SK-N-SH treated with all-trans-retinoic acid at 6 μM for 48 hours (cell line): Measurements from ENCODE around the gene NANP.
"Not testable (repeated sequence)": the region's sequence is repeated elsewhere in the genome, so short reads cannot be mapped to it uniquely, and the experiment has no call there.

Experiments used
- ATAC-seq: fragments of 200-7000 bp; cut with Tn5 transposase; 3 replicates; pipeline ENCODE4 v1.9.1; 2020; ENCODE audit warnings: mild to moderate bottlenecking, moderate library complexity
- ARNTL ChIP-seq: fragments of 450-650 bp; formaldehyde crosslinking; IDR thresholded peaks from 2 replicates; pipeline ENCODE4 v1.5.0; 2020; ENCODE audit warnings: low read depth, mild to moderate bottlenecking, moderate library complexity, borderline replicate concordance
- BACH2 ChIP-seq: fragments of 250-450 bp; sonication (Bioruptor Pico); IDR thresholded peaks from 2 replicates; pipeline ENCODE4 v1.9.0; 2021; ENCODE audit warnings: mild to moderate bottlenecking, borderline replicate concordance
- CSDC2 ChIP-seq: fragments of 250-450 bp; sonication (Bioruptor Pico); IDR thresholded peaks from 2 replicates; pipeline ENCODE4 v1.5.0; 2020; ENCODE audit warnings: mild to moderate bottlenecking, moderate library complexity
- ESRRG ChIP-seq: fragments of 250-450 bp; sonication (Bioruptor Pico); IDR thresholded peaks from 2 replicates; pipeline ENCODE4 v1.6.1; 2021; ENCODE audit warnings: mild to moderate bottlenecking
- GLIS3 ChIP-seq: fragments of 250-450 bp; sonication (Bioruptor Pico); IDR thresholded peaks from 2 replicates; pipeline ENCODE4 v1.5.0; 2020; ENCODE audit warnings: mild to moderate bottlenecking, moderate library complexity
- ISL1 ChIP-seq: fragments of 250-450 bp; sonication (Bioruptor Pico); IDR thresholded peaks from 2 replicates; pipeline ENCODE4 v2.1.2; 2022; ENCODE audit warnings: mild to moderate bottlenecking, moderate library complexity
- OSR1 ChIP-seq: fragments of 250-450 bp; sonication (Bioruptor Pico); IDR thresholded peaks from 2 replicates; pipeline ENCODE4 v1.8.0; 2022; ENCODE audit warnings: moderate library complexity, mild to moderate bottlenecking, inconsistent platforms
- PPARA ChIP-seq: fragments of 250-450 bp; sonication (Bioruptor Pico); IDR thresholded peaks from 2 replicates; pipeline ENCODE4 v1.5.0; 2020; ENCODE audit warnings: mild to moderate bottlenecking, borderline replicate concordance
- RARB ChIP-seq: fragments of 250-450 bp; sonication (Bioruptor Pico); IDR thresholded peaks from 2 replicates; pipeline ENCODE4 v1.8.0; 2021; ENCODE audit warnings: mild to moderate bottlenecking, moderate library complexity
- SNAI2 ChIP-seq: fragments of 250-450 bp; sonication (Bioruptor Pico); IDR thresholded peaks from 2 replicates; pipeline ENCODE4 v1.5.0; 2020; ENCODE audit warnings: mild to moderate bottlenecking, moderate library complexity
- TCF4 ChIP-seq: fragments of 250-450 bp; sonication (Bioruptor Pico); IDR thresholded peaks from 2 replicates; pipeline ENCODE4 v1.8.0; 2021; ENCODE audit warnings: mild to moderate bottlenecking, moderate library complexity, borderline replicate concordance
- TOX ChIP-seq: fragments of 250-450 bp; sonication (Bioruptor Pico); IDR thresholded peaks from 2 replicates; pipeline ENCODE4 v1.8.0; 2021; ENCODE audit warnings: mild to moderate bottlenecking, moderate library complexity, borderline replicate concordance
- ZC3H10 ChIP-seq: fragments of 250-450 bp; sonication (Bioruptor Pico); IDR thresholded peaks from 2 replicates; pipeline ENCODE4 v1.5.1; 2021; ENCODE audit warnings: mild to moderate bottlenecking, moderate library complexity
- ZFP3 ChIP-seq: fragments of 250-450 bp; sonication (Bioruptor Pico); IDR thresholded peaks from 2 replicates; pipeline ENCODE4 v1.5.0; 2020; ENCODE audit warnings: mild to moderate bottlenecking, moderate library complexity
- ZFP30 ChIP-seq: fragments of 450-650 bp; formaldehyde crosslinking; IDR thresholded peaks from 2 replicates; pipeline ENCODE4 v1.5.0; 2022; ENCODE audit warnings: mild to moderate bottlenecking, moderate library complexity
- ZNF565 ChIP-seq: fragments of 450-650 bp; formaldehyde crosslinking; conservative IDR thresholded peaks from 2 replicates; pipeline ENCODE4 v1.5.0; 2020; ENCODE audit warnings: low read depth, mild to moderate bottlenecking, moderate library complexity
- ZNF70 ChIP-seq: fragments of 450-650 bp; formaldehyde crosslinking; IDR thresholded peaks from 2 replicates; pipeline ENCODE4 v1.5.0; 2020; ENCODE audit warnings: mild to moderate bottlenecking, moderate library complexity
- ZNF8 ChIP-seq: fragments of 450-650 bp; formaldehyde crosslinking; IDR thresholded peaks from 2 replicates; pipeline ENCODE4 v1.5.0; 2020; ENCODE audit warnings: mild to moderate bottlenecking, moderate library complexity
- TF ChIP-seq, protein P1 (sequence below): fragments of 250-450 bp; sonication (Bioruptor Pico); IDR thresholded peaks from 2 replicates; pipeline ENCODE4 v1.8.0; 2021; ENCODE audit warnings: low read depth, mild to moderate bottlenecking, moderate library complexity, borderline replicate concordance
- TF ChIP-seq, protein P2 (sequence below): fragments of 250-450 bp; sonication (Bioruptor Pico); IDR thresholded peaks from 2 replicates; pipeline ENCODE4 v1.5.0; 2020; ENCODE audit warnings: mild to moderate bottlenecking, moderate library complexity
- TF ChIP-seq, protein P3 (sequence below): fragments of 250-450 bp; sonication (Bioruptor Pico); IDR thresholded peaks from 2 replicates; pipeline ENCODE4 v1.5.1; 2020; ENCODE audit warnings: low read depth, mild to moderate bottlenecking, moderate library complexity
- TF ChIP-seq, protein P4 (sequence below): fragments of 250-450 bp; sonication (Bioruptor Pico); IDR thresholded peaks from 2 replicates; pipeline ENCODE4 v1.8.0; 2020; ENCODE audit warnings: mild to moderate bottlenecking, moderate library complexity, borderline replicate concordance
- TF ChIP-seq, protein P5 (sequence below): fragments of 250-450 bp; sonication (Bioruptor Pico); IDR thresholded peaks from 2 replicates; pipeline ENCODE4 v1.5.1; 2021; ENCODE audit warnings: mild to moderate bottlenecking, moderate library complexity

NANP gene

DNA sequence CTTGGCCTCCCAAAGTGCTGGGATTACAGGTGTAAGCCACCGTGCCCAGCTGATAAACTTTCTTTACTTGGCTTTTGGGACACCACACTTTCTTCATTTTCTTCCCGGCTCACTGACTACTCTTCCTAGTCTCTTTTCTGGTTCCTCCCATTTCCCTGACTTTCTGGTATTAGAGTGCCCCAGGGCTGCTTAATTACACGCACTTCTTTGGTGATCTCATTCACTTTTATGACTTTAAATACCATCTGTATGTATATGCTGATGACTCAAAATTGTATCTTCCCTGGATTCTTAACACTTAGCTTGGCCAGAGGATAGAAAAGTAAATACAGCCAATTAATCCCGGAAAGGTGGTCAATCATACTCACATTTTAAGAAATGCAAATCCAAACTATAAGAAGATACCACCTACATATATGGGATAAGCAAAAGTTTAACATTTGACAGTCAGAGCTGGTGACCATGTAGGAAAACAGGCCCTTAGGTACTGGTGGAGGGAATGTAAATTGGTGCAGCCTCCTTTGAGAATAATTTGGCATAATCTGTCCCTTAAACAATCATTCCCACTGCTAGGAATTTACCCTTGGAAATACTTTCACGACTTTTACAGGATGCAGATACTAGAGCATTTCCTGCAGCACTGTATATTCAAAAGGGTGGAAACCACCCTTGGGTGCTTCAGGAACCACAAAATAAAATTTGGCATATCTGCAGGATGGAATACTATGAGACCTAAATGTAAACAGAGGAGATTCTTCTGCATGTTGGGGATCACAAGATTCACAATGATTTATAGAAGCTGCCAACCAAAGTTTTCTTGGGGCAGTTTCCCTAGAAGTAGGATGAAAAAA, 9.4 kb upstream of the NANP start:
- ATAC-seq = no peak
- TF ChIP-seq ZNF70 (CRISPR knock-in tag) = no peak
- no peak for TF ChIP-seq TOX (CRISPR knock-in tag)
- TF ChIP-seq ZC3H10 = no peak
- TF ChIP-seq RARB = no peak
- TF ChIP-seq ZFP30 = no peak
- no peak for TF ChIP-seq TCF4 (CRISPR knock-in tag)
- no peak for TF ChIP-seq ARNTL
- TF ChIP-seq, protein P1, sequence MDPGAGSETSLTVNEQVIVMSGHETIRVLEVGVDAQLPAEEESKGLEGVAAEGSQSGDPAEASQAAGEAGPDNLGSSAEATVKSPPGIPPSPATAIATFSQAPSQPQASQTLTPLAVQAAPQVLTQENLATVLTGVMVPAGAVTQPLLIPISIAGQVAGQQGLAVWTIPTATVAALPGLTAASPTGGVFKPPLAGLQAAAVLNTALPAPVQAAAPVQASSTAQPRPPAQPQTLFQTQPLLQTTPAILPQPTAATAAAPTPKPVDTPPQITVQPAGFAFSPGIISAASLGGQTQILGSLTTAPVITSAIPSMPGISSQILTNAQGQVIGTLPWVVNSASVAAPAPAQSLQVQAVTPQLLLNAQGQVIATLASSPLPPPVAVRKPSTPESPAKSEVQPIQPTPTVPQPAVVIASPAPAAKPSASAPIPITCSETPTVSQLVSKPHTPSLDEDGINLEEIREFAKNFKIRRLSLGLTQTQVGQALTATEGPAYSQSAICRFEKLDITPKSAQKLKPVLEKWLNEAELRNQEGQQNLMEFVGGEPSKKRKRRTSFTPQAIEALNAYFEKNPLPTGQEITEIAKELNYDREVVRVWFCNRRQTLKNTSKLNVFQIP (CRISPR knock-in tag) = no peak
- TF ChIP-seq ISL1 (CRISPR knock-in tag) = no peak
- TF ChIP-seq, all 23 proteins: peak for 0

DNA sequence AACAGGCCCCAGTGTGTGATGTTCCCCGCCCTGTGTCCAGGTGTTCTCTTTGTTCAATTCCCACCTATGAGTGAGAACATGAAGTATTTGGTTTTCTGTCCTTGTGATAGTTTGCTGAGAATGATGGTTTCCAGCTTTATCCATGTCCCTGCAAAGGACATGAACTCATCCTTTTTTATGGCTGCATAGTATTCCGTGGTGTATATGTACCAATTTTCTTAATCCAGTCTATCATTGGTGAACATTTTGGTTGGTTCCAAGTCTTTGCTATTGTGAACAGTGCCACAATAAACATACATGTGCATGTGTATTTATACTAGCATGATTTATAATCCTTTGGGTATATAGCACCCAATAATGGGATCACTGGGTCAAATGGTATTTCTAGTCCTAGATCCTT, 6.8 kb upstream of the NANP start:
- ATAC-seq = not testable (repeated sequence)

DNA sequence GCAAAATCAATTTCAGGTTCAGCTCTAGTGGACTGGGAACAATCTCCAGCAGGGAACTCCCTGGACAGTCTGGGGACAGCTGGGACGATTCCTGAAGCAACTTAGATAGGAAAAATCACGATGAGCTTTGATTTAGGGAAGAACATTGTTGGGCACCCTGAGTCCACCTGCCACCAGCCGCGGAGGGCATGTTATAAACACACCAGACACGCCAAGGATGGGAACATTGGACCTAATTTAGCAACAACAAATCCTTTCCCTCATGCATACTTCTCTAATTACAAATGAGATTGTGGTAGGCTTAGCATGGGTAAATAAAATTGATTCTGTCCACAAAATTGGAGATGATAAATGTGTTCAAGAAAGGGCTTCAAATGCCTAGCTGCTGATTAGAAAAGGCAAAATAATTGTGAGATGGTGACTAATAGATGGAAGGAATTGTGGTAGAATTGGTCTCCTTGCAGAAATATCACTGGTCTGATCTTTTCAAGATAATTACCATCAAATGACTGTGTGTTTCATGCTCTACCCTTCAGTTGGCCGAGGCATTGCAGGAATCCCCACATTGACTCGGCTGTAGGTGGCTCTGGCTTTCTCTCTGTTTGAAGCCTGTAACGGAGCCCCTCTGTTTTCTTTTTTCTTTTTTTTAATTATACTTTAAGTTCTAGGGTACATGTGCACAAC, 6.1 kb upstream of the NANP start:
- no peak for ATAC-seq

DNA sequence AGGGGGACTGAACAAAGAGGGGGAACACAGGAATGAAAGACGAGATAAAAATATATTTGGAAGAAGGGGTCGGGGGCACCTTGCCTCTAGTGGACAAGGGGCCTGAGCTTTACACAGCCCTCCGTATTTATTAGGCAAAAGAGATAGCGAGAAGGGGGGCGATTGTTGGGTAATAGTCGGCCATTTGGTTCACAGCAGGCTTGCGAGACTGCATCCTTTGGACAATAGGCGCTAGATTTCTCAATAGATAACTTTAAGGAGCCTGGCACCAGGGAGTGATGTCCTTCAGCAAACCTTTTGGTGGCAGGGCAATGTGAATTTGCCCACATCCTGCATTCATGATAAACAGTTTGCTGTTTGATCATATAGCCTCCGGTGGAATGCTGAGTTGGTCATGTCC, 3.0 kb upstream of the NANP start:
- no peak for ATAC-seq
- TF ChIP-seq ZFP3 = no peak
- TF ChIP-seq ZNF8 (CRISPR knock-in tag) = no peak
- TF ChIP-seq ESRRG = no peak
- TF ChIP-seq PPARA = no peak
- TF ChIP-seq GLIS3 (CRISPR knock-in tag) = no peak
- TF ChIP-seq ZNF565 (CRISPR knock-in tag) = no peak
- TF ChIP-seq BACH2 (CRISPR knock-in tag) = no peak
- TF ChIP-seq RARB = no peak
- no peak for TF ChIP-seq SNAI2 (CRISPR knock-in tag)
- TF ChIP-seq, protein P2, sequence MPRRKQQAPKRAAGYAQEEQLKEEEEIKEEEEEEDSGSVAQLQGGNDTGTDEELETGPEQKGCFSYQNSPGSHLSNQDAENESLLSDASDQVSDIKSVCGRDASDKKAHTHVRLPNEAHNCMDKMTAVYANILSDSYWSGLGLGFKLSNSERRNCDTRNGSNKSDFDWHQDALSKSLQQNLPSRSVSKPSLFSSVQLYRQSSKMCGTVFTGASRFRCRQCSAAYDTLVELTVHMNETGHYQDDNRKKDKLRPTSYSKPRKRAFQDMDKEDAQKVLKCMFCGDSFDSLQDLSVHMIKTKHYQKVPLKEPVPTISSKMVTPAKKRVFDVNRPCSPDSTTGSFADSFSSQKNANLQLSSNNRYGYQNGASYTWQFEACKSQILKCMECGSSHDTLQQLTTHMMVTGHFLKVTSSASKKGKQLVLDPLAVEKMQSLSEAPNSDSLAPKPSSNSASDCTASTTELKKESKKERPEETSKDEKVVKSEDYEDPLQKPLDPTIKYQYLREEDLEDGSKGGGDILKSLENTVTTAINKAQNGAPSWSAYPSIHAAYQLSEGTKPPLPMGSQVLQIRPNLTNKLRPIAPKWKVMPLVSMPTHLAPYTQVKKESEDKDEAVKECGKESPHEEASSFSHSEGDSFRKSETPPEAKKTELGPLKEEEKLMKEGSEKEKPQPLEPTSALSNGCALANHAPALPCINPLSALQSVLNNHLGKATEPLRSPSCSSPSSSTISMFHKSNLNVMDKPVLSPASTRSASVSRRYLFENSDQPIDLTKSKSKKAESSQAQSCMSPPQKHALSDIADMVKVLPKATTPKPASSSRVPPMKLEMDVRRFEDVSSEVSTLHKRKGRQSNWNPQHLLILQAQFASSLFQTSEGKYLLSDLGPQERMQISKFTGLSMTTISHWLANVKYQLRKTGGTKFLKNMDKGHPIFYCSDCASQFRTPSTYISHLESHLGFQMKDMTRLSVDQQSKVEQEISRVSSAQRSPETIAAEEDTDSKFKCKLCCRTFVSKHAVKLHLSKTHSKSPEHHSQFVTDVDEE (CRISPR knock-in tag) = no peak
- TF ChIP-seq, protein P1 (CRISPR knock-in tag) = no peak
- TF ChIP-seq ZC3H10 = no peak
- TF ChIP-seq, protein P3, sequence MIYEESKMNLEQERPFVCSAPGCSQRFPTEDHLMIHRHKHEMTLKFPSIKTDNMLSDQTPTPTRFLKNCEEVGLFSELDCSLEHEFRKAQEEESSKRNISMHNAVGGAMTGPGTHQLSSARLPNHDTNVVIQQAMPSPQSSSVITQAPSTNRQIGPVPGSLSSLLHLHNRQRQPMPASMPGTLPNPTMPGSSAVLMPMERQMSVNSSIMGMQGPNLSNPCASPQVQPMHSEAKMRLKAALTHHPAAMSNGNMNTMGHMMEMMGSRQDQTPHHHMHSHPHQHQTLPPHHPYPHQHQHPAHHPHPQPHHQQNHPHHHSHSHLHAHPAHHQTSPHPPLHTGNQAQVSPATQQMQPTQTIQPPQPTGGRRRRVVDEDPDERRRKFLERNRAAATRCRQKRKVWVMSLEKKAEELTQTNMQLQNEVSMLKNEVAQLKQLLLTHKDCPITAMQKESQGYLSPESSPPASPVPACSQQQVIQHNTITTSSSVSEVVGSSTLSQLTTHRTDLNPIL (CRISPR knock-in tag) = no peak
- no peak for TF ChIP-seq CSDC2 (CRISPR knock-in tag)
- TF ChIP-seq, protein P4, sequence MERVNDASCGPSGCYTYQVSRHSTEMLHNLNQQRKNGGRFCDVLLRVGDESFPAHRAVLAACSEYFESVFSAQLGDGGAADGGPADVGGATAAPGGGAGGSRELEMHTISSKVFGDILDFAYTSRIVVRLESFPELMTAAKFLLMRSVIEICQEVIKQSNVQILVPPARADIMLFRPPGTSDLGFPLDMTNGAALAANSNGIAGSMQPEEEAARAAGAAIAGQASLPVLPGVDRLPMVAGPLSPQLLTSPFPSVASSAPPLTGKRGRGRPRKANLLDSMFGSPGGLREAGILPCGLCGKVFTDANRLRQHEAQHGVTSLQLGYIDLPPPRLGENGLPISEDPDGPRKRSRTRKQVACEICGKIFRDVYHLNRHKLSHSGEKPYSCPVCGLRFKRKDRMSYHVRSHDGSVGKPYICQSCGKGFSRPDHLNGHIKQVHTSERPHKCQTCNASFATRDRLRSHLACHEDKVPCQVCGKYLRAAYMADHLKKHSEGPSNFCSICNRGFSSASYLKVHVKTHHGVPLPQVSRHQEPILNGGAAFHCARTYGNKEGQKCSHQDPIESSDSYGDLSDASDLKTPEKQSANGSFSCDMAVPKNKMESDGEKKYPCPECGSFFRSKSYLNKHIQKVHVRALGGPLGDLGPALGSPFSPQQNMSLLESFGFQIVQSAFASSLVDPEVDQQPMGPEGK (CRISPR knock-in tag) = no peak
- TF ChIP-seq OSR1 (CRISPR knock-in tag) = no peak
- TF ChIP-seq TOX (CRISPR knock-in tag) = no peak
- TF ChIP-seq TCF4 (CRISPR knock-in tag) = no peak

More for the DNA sequence above, 6.1 kb upstream of the NANP start:
- TF ChIP-seq, protein P5, sequence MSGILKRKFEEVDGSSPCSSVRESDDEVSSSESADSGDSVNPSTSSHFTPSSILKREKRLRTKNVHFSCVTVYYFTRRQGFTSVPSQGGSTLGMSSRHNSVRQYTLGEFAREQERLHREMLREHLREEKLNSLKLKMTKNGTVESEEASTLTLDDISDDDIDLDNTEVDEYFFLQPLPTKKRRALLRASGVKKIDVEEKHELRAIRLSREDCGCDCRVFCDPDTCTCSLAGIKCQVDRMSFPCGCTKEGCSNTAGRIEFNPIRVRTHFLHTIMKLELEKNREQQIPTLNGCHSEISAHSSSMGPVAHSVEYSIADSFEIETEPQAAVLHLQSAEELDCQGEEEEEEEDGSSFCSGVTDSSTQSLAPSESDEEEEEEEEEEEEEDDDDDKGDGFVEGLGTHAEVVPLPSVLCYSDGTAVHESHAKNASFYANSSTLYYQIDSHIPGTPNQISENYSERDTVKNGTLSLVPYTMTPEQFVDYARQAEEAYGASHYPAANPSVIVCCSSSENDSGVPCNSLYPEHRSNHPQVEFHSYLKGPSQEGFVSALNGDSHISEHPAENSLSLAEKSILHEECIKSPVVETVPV (CRISPR knock-in tag) = no peak
- no peak for TF ChIP-seq RARB
- no peak for TF ChIP-seq ZFP30
- no peak for TF ChIP-seq OSR1 (CRISPR knock-in tag)
- TF ChIP-seq ISL1 (CRISPR knock-in tag) = no peak
- no peak for TF ChIP-seq BACH2 (CRISPR knock-in tag)
- TF ChIP-seq ZFP3 = no peak
- TF ChIP-seq TCF4 (CRISPR knock-in tag) = no peak
- no peak for TF ChIP-seq ZNF8 (CRISPR knock-in tag)
- no peak for TF ChIP-seq SNAI2 (CRISPR knock-in tag)
- no peak for TF ChIP-seq TOX (CRISPR knock-in tag)
- TF ChIP-seq, all 23 proteins: peak for 0
